ENCODE data around the gene TEX13B.

TEX13B gene

GRCh38 chrX:107935200-107935599 is 47.0 kb downstream of the TEX13B start:
- Histone ChIP-seq H3K79me2 (ENCODE audit: insufficient read depth, low read length) (no peaks in the 10 kb centered on the region), H3K27me3 (ENCODE audit: low read length) (no peaks in the 10 kb centered on the region), H3K9me2 (replicated peaks; ENCODE audit: insufficient read depth, low read length) (no peaks in the 10 kb centered on the region), H2AFZ (ENCODE audit: low read depth, low read length, severe bottlenecking) (no peak overlapping the region), H3K27ac (ENCODE audit: low read depth, low read length) (no peak overlapping the region), H3K4me3 (ENCODE audit: insufficient read depth, low read length, poor library complexity, severe bottlenecking) (no peak overlapping the region), H3F3A (ENCODE audit: insufficient read depth) (no peaks in the 10 kb centered on the region), H3K9ac (ENCODE audit: low read length) (no peak overlapping the region), H3K9me3 (ENCODE audit: insufficient read depth, low read length) (no peaks in the 10 kb centered on the region), H3K36me3 (ENCODE audit: low read length) (no peaks in the 10 kb centered on the region), H3K4me2 (ENCODE audit: low read depth, low read length, poor library complexity, severe bottlenecking) (no peak overlapping the region), H4K20me1 (ENCODE audit: low read depth, low read length) (no peaks in the 10 kb centered on the region)
- no peak for TF ChIP-seq CTCF (IDR thresholded peaks at IDR 0.05; ENCODE audit: insufficient read depth, low read length, poor library complexity, severe bottlenecking)
- no peak for TF ChIP-seq EZH2phosphoT487 (conservative IDR thresholded peaks at IDR 0.05; ENCODE audit: low read length)

- Histone ChIP-seq H2AFZ (ENCODE audit: low read depth, low read length, severe bottlenecking) (no peak overlapping the region), H3K27ac (ENCODE audit: low read depth, low read length) (no peak overlapping the region), H3K4me2 (ENCODE audit: low read depth, low read length, poor library complexity, severe bottlenecking) (no peak overlapping the region), H3K9me3 (ENCODE audit: insufficient read depth, low read length) (no peaks in the 10 kb centered on the region), H3K9ac (ENCODE audit: low read length) (no peak overlapping the region), H3K79me2 (ENCODE audit: insufficient read depth, low read length) (no peaks in the 10 kb centered on the region), H4K20me1 (ENCODE audit: low read depth, low read length) (no peaks in the 10 kb centered on the region), H3K36me3 (ENCODE audit: low read length) (no peaks in the 10 kb centered on the region), H3K9me2 (replicated peaks; ENCODE audit: insufficient read depth, low read length) (no peaks in the 10 kb centered on the region), H3F3A (ENCODE audit: insufficient read depth) (no peaks in the 10 kb centered on the region), H3K4me3 (ENCODE audit: insufficient read depth, low read length, poor library complexity, severe bottlenecking) (no peak overlapping the region), H3K27me3 (ENCODE audit: low read length) (no peaks in the 10 kb centered on the region)
- TF ChIP-seq EZH2phosphoT487 (conservative IDR thresholded peaks at IDR 0.05; ENCODE audit: low read length) (no peak), CTCF (IDR thresholded peaks at IDR 0.05; ENCODE audit: insufficient read depth, low read length, poor library complexity, severe bottlenecking) (no peak)
These were observed 47.9 kb downstream of the TEX13B start for GRCh38 chrX:107934262-107934661.
